HCT116 (cell line): ENCODE results near the gene MYO7B. TPM values are rescaled to one million over a fixed set of nuclear protein-coding genes. Genes with fewer than 3 reads are reported as not detected.

Experiments
- ATAC-seq: fragments of 200-7000 bp; cut with Tn5 transposase; 2 replicates; pipeline ENCODE4 v1.9.1; 2020; ENCODE audit warnings: mild to moderate bottlenecking, moderate library complexity
- BruUV-seq: library from RNA; stranded (reverse); fragments of 400-500 nt; replicated peaks from 2 replicates; lab custom pipeline; 2021; lab: Mats Ljungman, UMichigan
- CTCF ChIA-PET: fragments of 300-600 bp; sonication (Branson Sonifier 250); formaldehyde crosslinking; loops from one replicate; lab custom pipeline; 2021; ENCODE audit warnings: antibody characterized with exemption; lab: Charles Lee
- POLR2A ChIA-PET: fragments of 300-600, 350-600 bp; sonication (Branson Sonifier 250); formaldehyde crosslinking; loops from one replicate; lab custom pipeline; 2021; ENCODE audit warnings: antibody characterized with exemption; lab: Charles Lee
- RAD21 ChIA-PET, 2 experiments: fragments of 300-600 bp; sonication (Branson Sonifier 250); formaldehyde crosslinking; loops; one replicate each; lab custom pipeline; 2023; ENCODE audit warnings: low total read pairs in 2 of 2; ENCODE audit not compliant: uncharacterized antibody in 2 of 2, unreplicated experiment in 2 of 2, low non-redundant PET in 1 of 2; lab: Charles Lee
- DNase-seq: peaks from one replicate; pipeline ENCODE4 v3.0.0-alpha.2; 2010; ENCODE audit warnings: low read depth, low spot score
- H2AFZ ChIP-seq: fragments of 200-600 bp; shearing (Covaris generic), sonication (generic); 2 replicates; pipeline ENCODE4 v1.6.1; 2017; ENCODE audit warnings: low read depth, mixed run types, mixed read lengths, antibody characterized with exemption, low read length; ENCODE audit not compliant: poor library complexity, severe bottlenecking
- H3K27ac ChIP-seq: 2 replicates; pipeline ENCODE4 v1.5.1; 2012; ENCODE audit warnings: low read depth, low read length
- H3K27me3 ChIP-seq: fragments of 200-600 bp; sonication (generic); 2 replicates; pipeline ENCODE4 v1.6.1; 2016; ENCODE audit warnings: mixed run types, low read length, mixed read lengths; ENCODE audit not compliant: insufficient read depth
- H3K36me3 ChIP-seq, 2 experiments: fragments of 200-500 bp in 1 of 2; fragments of 200-600 bp in 1 of 2; sonication (Bioruptor generic) in 1 of 2; sonication (generic) in 1 of 2; 2 replicates each; pipeline versions ENCODE4 v1.5.1 to v1.6.1; 2014 to 2016; ENCODE audit warnings: low read length in 2 of 2, inconsistent platforms in 1 of 2, mixed read lengths in 1 of 2, mixed run types in 1 of 2; ENCODE audit not compliant: insufficient read depth in 2 of 2, control insufficient read depth in 1 of 2
- H3K4me1 ChIP-seq, 2 experiments: fragments of 200-600 bp in 1 of 2; sonication (generic) in 1 of 2; 2 replicates each; pipeline versions ENCODE4 v1.5.1 to v1.6.1; 2012 to 2017; ENCODE audit warnings: low read length in 2 of 2, inconsistent platforms in 1 of 2, mild to moderate bottlenecking in 1 of 2, mixed read lengths in 1 of 2, mixed run types in 1 of 2, moderate library complexity in 1 of 2; ENCODE audit not compliant: insufficient read depth in 2 of 2, control insufficient read depth in 1 of 2
- H3K4me2 ChIP-seq: fragments of 200-600 bp; sonication (generic); 2 replicates; pipeline ENCODE4 v1.6.1; 2017; ENCODE audit warnings: mixed run types, low read length, mixed read lengths
- H3K4me3 ChIP-seq, 2 experiments: fragments of 200-600 bp in 1 of 2; sonication (generic) in 1 of 2; replicated peaks in 1 of 2; 2 replicates each; pipeline ENCODE4 v1.5.1; 2011 to 2016; ENCODE audit warnings: low read length in 2 of 2, control low read depth in 1 of 2, low read depth in 1 of 2, mild to moderate bottlenecking in 1 of 2, mixed read lengths in 1 of 2, mixed run types in 1 of 2
- H3K79me2 ChIP-seq: fragments of 200-600 bp; sonication (generic); 2 replicates; pipeline ENCODE4 v1.6.1; 2017; ENCODE audit warnings: mild to moderate bottlenecking, mixed run types, low read length, moderate library complexity, mixed read lengths; ENCODE audit not compliant: insufficient read depth
- H3K9ac ChIP-seq: fragments of 200-600 bp; sonication (generic); 2 replicates; pipeline ENCODE4 v1.6.1; 2016; ENCODE audit warnings: low read length, mixed read lengths
- H3K9me2 ChIP-seq: fragments of 200-600 bp; sonication (generic), shearing (Covaris generic); 2 replicates; pipeline ENCODE4 v1.6.1; 2017; ENCODE audit warnings: mixed run types, mild to moderate bottlenecking, moderate library complexity; ENCODE audit not compliant: insufficient read depth
- H3K9me3 ChIP-seq, 2 experiments: fragments of 200-500 bp in 1 of 2; fragments of 200-600 bp in 1 of 2; sonication (Bioruptor generic) in 1 of 2; sonication (generic) in 1 of 2; 2 replicates each; pipeline ENCODE4 v1.6.1; 2014 to 2017; ENCODE audit warnings: low read length in 2 of 2, mixed read lengths in 2 of 2, inconsistent platforms in 1 of 2, low read depth in 1 of 2, mild to moderate bottlenecking in 1 of 2, mixed run types in 1 of 2, moderate library complexity in 1 of 2; ENCODE audit not compliant: control insufficient read depth in 1 of 2, insufficient read depth in 1 of 2
- H4K20me1 ChIP-seq: fragments of 200-600 bp; sonication (generic), shearing (Covaris generic); 2 replicates; pipeline ENCODE4 v1.6.1; 2017; ENCODE audit warnings: mixed run types, mild to moderate bottlenecking, moderate library complexity; ENCODE audit not compliant: insufficient read depth
- CBX3 ChIP-seq: IDR thresholded peaks from 2 replicates; pipeline ENCODE4 v1.6.1; 2012; ENCODE audit warnings: low read depth
- CEBPB ChIP-seq: IDR thresholded peaks from 2 replicates; pipeline ENCODE4 v1.6.1; 2012; ENCODE audit warnings: low read depth
- CTCF ChIP-seq, 3 experiments: fragments of 200-600 bp in 1 of 3; sonication (generic) in 1 of 3; IDR thresholded peaks in 2 of 3; conservative IDR thresholded peaks in 1 of 3; 2 replicates each; pipeline ENCODE4 v1.5.1; 2012 to 2017; ENCODE audit warnings: low read depth in 2 of 3, low read length in 2 of 3, antibody characterized with exemption in 1 of 3, borderline replicate concordance in 1 of 3, control low read depth in 1 of 3, mild to moderate bottlenecking in 1 of 3, mixed read lengths in 1 of 3, mixed run types in 1 of 3, moderate library complexity in 1 of 3; ENCODE audit not compliant: insufficient read depth in 1 of 3
- ELF1 ChIP-seq: IDR thresholded peaks from 2 replicates; pipeline ENCODE4 v1.6.1; 2012; ENCODE audit warnings: low read depth, borderline replicate concordance
- EZH2 ChIP-seq: fragments of 200-600 bp; sonication (generic); IDR thresholded peaks from 2 replicates; pipeline ENCODE4 v1.6.1; 2017; ENCODE audit warnings: antibody characterized with exemption, mixed run types
- EZH2phosphoT487 ChIP-seq: fragments of 200-600 bp; IDR thresholded peaks from 2 replicates; pipeline ENCODE4 v1.6.1; 2018; ENCODE audit warnings: antibody characterized with exemption, borderline replicate concordance
- FOSL1 ChIP-seq: IDR thresholded peaks from 2 replicates; pipeline ENCODE4 v1.6.1; 2012; ENCODE audit warnings: low read depth
- JUND ChIP-seq: IDR thresholded peaks from 2 replicates; pipeline ENCODE4 v1.6.1; 2012
- POLR2AphosphoS5 ChIP-seq: IDR thresholded peaks from 2 replicates; pipeline ENCODE4 v1.6.1; 2011; ENCODE audit warnings: mild to moderate bottlenecking, low read depth, low read length, moderate library complexity
- RAD21 ChIP-seq: IDR thresholded peaks from 2 replicates; pipeline ENCODE4 v1.6.1; 2012; ENCODE audit warnings: low read depth, mild to moderate bottlenecking
- REST ChIP-seq: IDR thresholded peaks from 2 replicates; pipeline ENCODE4 v1.6.1; 2012; ENCODE audit warnings: low read depth
- SP1 ChIP-seq: IDR thresholded peaks from 2 replicates; pipeline ENCODE4 v1.6.1; 2012; ENCODE audit warnings: low read depth
- SRF ChIP-seq: IDR thresholded peaks from 2 replicates; pipeline ENCODE4 v1.6.1; 2012; ENCODE audit warnings: low read depth
- YY1 ChIP-seq: IDR thresholded peaks from 2 replicates; pipeline ENCODE4 v1.6.1; 2011; ENCODE audit warnings: low read length, low read depth, moderate library complexity, mild to moderate bottlenecking; ENCODE audit not compliant: insufficient replicate concordance; ENCODE audit errors: extremely low read depth
- ZFX ChIP-seq: fragments of 450-650 bp; IDR thresholded peaks from 2 replicates; pipeline ENCODE4 v1.6.1; 2017
- ZNF274 ChIP-seq: fragments of 200-500 bp; sonication (Bioruptor generic); IDR thresholded peaks from 2 replicates; pipeline ENCODE4 v1.6.1; 2014; ENCODE audit warnings: mild to moderate bottlenecking, low read depth, low read length, inconsistent platforms
- intact Hi-C: fragments of 100-400 bp; cut with micrococcal nuclease; formaldehyde crosslinking; loops from 2 replicates; pipeline ENCODE4 v1.10.0; 2022
- total RNA-seq: library from RNA; stranded (reverse); gene quantifications from one replicate; pipeline ENCODE4 v1.2.1, GENCODE V29; 2021; ENCODE audit not compliant: unreplicated experiment

Gene MYO7B
- total RNA-seq, 1 experiment from 2014 or later: 0.07 TPM

GRCh38 chr2:127551221-127551930 lies 15.9 kb downstream of the MYO7B start:
- ChIA-PET RAD21 (no interaction called here), CTCF (no interaction called here), POLR2A (interaction anchor here (1.0 kb wide), 1 partner anchor 25 kb away, joined by 3 read pairs; the partner anchor contains the start of gene IWS1)
- DNase-seq (no peak), ATAC-seq (no peak)
- Histone ChIP-seq H3K27ac (no peak overlapping the region), H3K9ac (no peak overlapping the region), H3K4me3 (no peak overlapping the region), H3K9me2 (no peaks in the 10 kb centered on the region), H3K4me1 (no peaks in the 10 kb centered on the region), H2AFZ (no peak overlapping the region), H4K20me1 (no peaks in the 10 kb centered on the region), H3K9me3 (no peaks in the 10 kb centered on the region), H3K4me2 (no peak overlapping the region), H3K27me3 (peaks cover 26% of the 10 kb centered on the region; the same call in 1 of the 2 replicates), H3K36me3 (no peaks in the 10 kb centered on the region), H3K79me2 (no peaks in the 10 kb centered on the region)
- no peak for TF ChIP-seq ELF1
- no peak for TF ChIP-seq FOSL1
- TF ChIP-seq CBX3: no peak
- TF ChIP-seq POLR2AphosphoS5: no peak
- no peak for TF ChIP-seq ZNF274
- no peak for TF ChIP-seq EZH2phosphoT487
- TF ChIP-seq SRF: no peak
- no peak for TF ChIP-seq ZFX
- TF ChIP-seq EZH2: no peak
- no peak for TF ChIP-seq CEBPB
- TF ChIP-seq YY1: no peak
- no peak for TF ChIP-seq CTCF (IDR thresholded peaks at IDR 0.05 in 2 of 3, conservative IDR thresholded peaks at IDR 0.05 in 1 of 3; ENCODE audit: borderline replicate concordance in 1 of 3, insufficient read depth in 1 of 3, low read depth in 2 of 3, low read length in 2 of 3)
- TF ChIP-seq REST: no peak
- TF ChIP-seq RAD21: no peak
- TF ChIP-seq SP1: no peak
- no peak for TF ChIP-seq JUND
- intact Hi-C loops: no loop called here
- no TSS peak for BruUV-seq
